Measurements from ENCODE around the gene TADA1. TPM values are rescaled to one million over a fixed set of nuclear protein-coding genes. Genes with fewer than 3 reads are reported as not detected.
A peak's percentile ranks its signal among the peaks of the same experiment; 100 is the strongest.

The TADA1 gene
- total RNA-seq, 4 donors from 2014 or later, result 6.6 to 13.5 (median 8.4) TPM

DNA sequence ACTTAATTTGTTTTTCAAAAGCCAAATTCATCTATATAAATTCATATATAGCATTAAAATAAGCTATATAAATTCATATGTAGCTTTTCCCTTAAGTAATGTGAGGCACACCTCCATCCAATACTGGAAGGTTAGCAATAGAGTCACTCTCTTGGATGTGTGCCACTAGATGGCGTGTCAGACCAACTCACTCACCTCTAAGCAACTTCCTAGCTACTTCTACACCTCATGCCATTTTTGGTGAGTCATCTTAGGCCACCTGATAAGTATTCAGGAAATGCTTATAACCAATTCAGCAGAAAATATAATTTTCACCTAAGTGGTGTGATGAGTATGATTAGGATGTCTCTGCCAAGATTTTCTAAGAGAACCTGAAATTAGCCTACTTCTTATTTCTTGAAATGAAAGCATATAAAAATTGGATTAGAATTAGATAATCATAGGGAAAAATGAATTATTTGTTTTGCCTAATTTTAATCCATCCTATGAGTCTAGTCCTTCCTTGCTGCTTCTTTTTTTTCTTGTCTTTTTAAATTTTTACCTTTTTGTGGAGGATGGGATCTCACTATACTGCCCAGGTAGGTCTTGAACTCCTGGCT lies 34.4 kb upstream of the TADA1 start:
- peak in 2 of 3 donors; percentile 69 to 93 for DNase-seq

DNA sequence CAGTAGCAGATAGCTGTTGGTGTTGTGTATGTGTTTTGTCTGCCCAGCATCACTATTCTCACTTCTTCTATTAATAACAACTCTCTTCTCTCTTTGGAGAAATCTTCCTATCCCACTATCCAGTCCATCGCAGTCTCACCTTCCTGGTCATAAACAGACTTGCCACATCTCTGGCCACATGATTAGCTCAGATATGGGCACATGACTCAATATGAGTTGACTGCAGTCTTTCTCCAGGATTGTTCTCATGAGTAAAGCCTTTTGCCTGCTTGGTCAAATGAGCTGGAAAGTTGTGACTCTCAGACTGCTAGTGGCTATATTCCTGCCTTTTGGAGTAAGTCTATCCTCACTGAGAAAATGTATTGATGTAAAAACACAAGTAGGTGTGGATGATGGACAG lies 32.9 kb upstream of the TADA1 start:
- DNase-seq, result no peak
- no peak for TF ChIP-seq POLR2A (IDR thresholded peaks at IDR 0.05)
- TF ChIP-seq, protein P1, sequence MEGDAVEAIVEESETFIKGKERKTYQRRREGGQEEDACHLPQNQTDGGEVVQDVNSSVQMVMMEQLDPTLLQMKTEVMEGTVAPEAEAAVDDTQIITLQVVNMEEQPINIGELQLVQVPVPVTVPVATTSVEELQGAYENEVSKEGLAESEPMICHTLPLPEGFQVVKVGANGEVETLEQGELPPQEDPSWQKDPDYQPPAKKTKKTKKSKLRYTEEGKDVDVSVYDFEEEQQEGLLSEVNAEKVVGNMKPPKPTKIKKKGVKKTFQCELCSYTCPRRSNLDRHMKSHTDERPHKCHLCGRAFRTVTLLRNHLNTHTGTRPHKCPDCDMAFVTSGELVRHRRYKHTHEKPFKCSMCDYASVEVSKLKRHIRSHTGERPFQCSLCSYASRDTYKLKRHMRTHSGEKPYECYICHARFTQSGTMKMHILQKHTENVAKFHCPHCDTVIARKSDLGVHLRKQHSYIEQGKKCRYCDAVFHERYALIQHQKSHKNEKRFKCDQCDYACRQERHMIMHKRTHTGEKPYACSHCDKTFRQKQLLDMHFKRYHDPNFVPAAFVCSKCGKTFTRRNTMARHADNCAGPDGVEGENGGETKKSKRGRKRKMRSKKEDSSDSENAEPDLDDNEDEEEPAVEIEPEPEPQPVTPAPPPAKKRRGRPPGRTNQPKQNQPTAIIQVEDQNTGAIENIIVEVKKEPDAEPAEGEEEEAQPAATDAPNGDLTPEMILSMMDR (IDR thresholded peaks at IDR 0.05), result no peak
- Histone ChIP-seq H3K4me1 (no peaks in the 10 kb centered on the region), H3K9me3 (no peaks in the 10 kb centered on the region), H3K27me3 (no peaks in the 10 kb centered on the region), H3K4me3 (no peak overlapping the region), H3K27ac (no peak overlapping the region), H3K36me3 (no peaks in the 10 kb centered on the region)

More for the DNA sequence above, 34.4 kb upstream of the TADA1 start:
- H3K4me3 ChIP-seq, result no peak overlapping the region
- H3K4me1 ChIP-seq, result no peaks in the 10 kb centered on the region
- TF ChIP-seq POLR2A (IDR thresholded peaks at IDR 0.05), result no peak
- TF ChIP-seq, protein P1 (IDR thresholded peaks at IDR 0.05), result peak; percentile 38 to 95 (median 82)
- H3K27ac ChIP-seq, result no peak overlapping the region
- H3K9me3 ChIP-seq, result no peaks in the 10 kb centered on the region
- H3K36me3 ChIP-seq, result no peaks in the 10 kb centered on the region
- no peaks in the 10 kb centered on the region for H3K27me3 ChIP-seq

DNA sequence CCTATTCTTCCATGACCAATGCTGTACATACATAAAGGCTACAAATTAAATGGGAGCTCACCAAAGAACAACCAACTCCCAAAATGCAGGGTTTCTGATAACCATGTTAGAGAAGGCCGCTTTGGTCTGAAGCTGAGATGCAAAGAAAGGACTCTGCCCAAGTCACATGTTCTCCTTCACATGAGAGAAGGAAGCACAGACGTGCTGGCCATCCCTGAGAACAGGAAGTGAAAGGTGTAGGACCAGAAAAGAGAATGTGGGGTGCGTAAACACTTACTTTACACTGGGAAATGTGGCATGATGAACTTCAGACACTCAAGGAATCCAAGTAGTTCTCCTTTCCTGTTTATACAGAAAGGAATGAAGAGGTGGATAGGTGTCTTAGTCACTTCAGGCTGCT lies 31.7 kb upstream of the TADA1 start:
- Histone ChIP-seq H3K27ac (no peak overlapping the region), H3K4me1 (no peaks in the 10 kb centered on the region), H3K36me3 (no peaks in the 10 kb centered on the region), H3K4me3 (no peak overlapping the region), H3K9me3 (no peaks in the 10 kb centered on the region), H3K27me3 (no peaks in the 10 kb centered on the region)
- TF ChIP-seq POLR2A (IDR thresholded peaks at IDR 0.05), result no peak
- TF ChIP-seq, protein P1 (IDR thresholded peaks at IDR 0.05), result no peak
- DNase-seq, result peak in 1 of 3 donors; percentile 25

DNA sequence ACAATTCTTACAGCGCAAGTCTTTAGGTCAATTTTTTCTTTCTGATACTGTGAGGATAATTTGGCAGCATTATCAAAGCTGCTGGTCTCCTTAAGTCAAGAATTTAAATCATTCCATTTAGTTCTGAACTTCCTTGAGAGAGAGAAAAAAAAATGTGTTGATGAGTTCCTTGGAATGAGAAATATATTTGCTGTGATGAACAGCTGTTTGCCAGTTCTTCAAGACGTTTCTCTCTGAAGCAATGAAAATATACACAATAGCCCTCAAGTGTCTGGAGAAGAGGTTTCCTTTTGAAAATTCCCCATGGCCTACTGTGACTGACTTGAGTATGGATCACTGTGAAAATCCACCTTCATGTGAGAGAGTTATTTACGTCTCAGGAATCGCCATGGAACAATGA lies 31.0 kb upstream of the TADA1 start:
- Histone ChIP-seq H3K4me3 (no peak overlapping the region), H3K36me3 (no peaks in the 10 kb centered on the region), H3K9me3 (no peaks in the 10 kb centered on the region), H3K4me1 (no peaks in the 10 kb centered on the region), H3K27ac (no peak overlapping the region), H3K27me3 (no peaks in the 10 kb centered on the region)
- no peak for TF ChIP-seq POLR2A (IDR thresholded peaks at IDR 0.05)
- TF ChIP-seq, protein P1 (IDR thresholded peaks at IDR 0.05), result no peak
- DNase-seq, result no peak

DNA sequence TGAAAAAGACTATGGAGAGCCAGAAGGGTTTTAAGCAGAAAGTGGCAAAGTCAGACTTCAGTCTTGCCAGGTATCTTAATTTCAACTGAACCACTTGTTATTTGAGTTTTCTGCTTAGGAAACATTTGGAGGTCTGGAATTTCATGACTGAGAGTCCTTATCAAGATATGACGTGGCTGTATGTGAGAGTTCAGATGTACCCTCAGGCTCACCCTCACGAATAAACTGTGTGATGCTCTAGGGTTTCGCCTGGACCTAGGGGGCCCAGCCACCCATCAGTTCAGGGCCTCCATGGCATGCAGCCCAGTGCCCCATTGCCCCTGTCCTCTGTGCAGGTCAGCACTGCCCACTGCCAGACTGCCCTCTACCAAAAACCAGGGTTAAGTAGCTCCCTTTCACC lies 30.6 kb upstream of the TADA1 start:
- no peaks in the 10 kb centered on the region for H3K4me1 ChIP-seq
- H3K36me3 ChIP-seq, result no peaks in the 10 kb centered on the region
- TF ChIP-seq, protein P1 (IDR thresholded peaks at IDR 0.05), result no peak
- no peak for TF ChIP-seq POLR2A (IDR thresholded peaks at IDR 0.05)
- H3K4me3 ChIP-seq, result no peak overlapping the region
- no peak for DNase-seq
- no peaks in the 10 kb centered on the region for H3K9me3 ChIP-seq
- H3K27me3 ChIP-seq, result no peaks in the 10 kb centered on the region
- no peak overlapping the region for H3K27ac ChIP-seq

DNA sequence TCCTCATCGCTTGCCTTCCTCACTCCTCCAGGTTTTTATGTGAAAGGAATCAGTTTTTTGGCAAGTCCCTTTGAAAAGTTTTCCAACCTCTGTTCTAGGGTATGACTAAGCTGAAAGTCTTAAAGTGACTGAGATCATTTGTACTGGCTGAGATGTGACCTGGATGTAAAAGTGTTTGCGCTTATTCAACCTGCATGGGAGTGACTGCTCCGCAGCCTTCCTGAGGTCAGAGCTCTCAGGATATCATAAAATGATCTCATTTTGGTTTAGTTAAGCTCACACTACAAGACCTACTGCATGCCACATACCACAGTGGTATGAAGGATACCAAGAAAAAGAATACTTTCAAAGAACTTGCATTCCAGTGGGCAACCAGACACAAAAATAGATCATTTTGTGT lies 29.8 kb upstream of the TADA1 start:
- H3K4me1 ChIP-seq, result no peaks in the 10 kb centered on the region
- H3K27ac ChIP-seq, result no peak overlapping the region
- H3K9me3 ChIP-seq, result no peaks in the 10 kb centered on the region
- DNase-seq, result no peak
- H3K4me3 ChIP-seq, result no peak overlapping the region
- H3K27me3 ChIP-seq, result no peaks in the 10 kb centered on the region
- H3K36me3 ChIP-seq, result no peaks in the 10 kb centered on the region
- TF ChIP-seq, protein P1 (IDR thresholded peaks at IDR 0.05), result no peak
- no peak for TF ChIP-seq POLR2A (IDR thresholded peaks at IDR 0.05)
